Keratinocyte (primary cell): Measurements from ENCODE around the gene VAV1.

ENCODE experiments used
- CTCF ChIP-seq, 3 experiments: IDR thresholded peaks in 1 of 3; conservative IDR thresholded peaks in 1 of 3; optimal IDR thresholded peaks in 1 of 3; 2 replicates in 2 of 3; 3 replicates in 1 of 3; pipeline versions ENCODE3 to v1.5.1; 2011; ENCODE audit warnings: low read length in 3 of 3, mild to moderate bottlenecking in 3 of 3, moderate library complexity in 2 of 3, control low read depth in 1 of 3, inconsistent platforms in 1 of 3; ENCODE audit not compliant: insufficient read depth in 2 of 3; ENCODE audit errors: extremely low read depth in 1 of 3
- EZH2 ChIP-seq: IDR thresholded peaks from one replicate; pipeline ENCODE4 v1.6.1; 2012; ENCODE audit warnings: inconsistent platforms, mild to moderate bottlenecking, low read length, moderate library complexity

- TF ChIP-seq CTCF (optimal IDR thresholded peaks at IDR 0.05 in 1 of 3, IDR thresholded peaks at IDR 0.05 in 1 of 3, conservative IDR thresholded peaks at IDR 0.05 in 1 of 3; ENCODE audit: extremely low read depth in 1 of 3, insufficient read depth in 2 of 3, low read length in 3 of 3), result no peak
- no peak for TF ChIP-seq EZH2
Measured at GRCh38 chr19:6877766-6878165, 105.3 kb downstream of the VAV1 start.
